Cerebellar nuclear complex (tissue), 1 donor: ENCODE data around the gene LRP2.

Source experiments
- DNase-seq, 2 experiments: peaks; one replicate each; lab custom pipeline; 2025; lab: John Stamatoyannopoulos, UW

Gene LRP2

GRCh38 chr2:169090133-169090820, 272.1 kb downstream of the LRP2 start:
- DNase-seq = no peak

- DNase-seq = no peak
Measured at GRCh38 chr2:169089182-169089581, 273.2 kb downstream of the LRP2 start.

GRCh38 chr2:169087757-169088379, 274.5 kb downstream of the LRP2 start:
- DNase-seq = no peak

- no peak for DNase-seq
Measured at GRCh38 chr2:169086893-169087467, 275.4 kb downstream of the LRP2 start.

GRCh38 chr2:169082995-169083394, 279.3 kb downstream of the LRP2 start:
- DNase-seq = no peak

- DNase-seq = no peak
Measured at GRCh38 chr2:169081551-169081950, 280.8 kb downstream of the LRP2 start.

- DNase-seq = no peak
Measured at GRCh38 chr2:169080250-169081069, 281.9 kb downstream of the LRP2 start.

GRCh38 chr2:169077674-169078240, 284.6 kb downstream of the LRP2 start:
- DNase-seq = no peak
